H1 (cell line): ENCODE results near the gene MID1. TPM values are rescaled to one million over a fixed set of nuclear protein-coding genes. Genes with fewer than 3 reads are reported as not detected.

Experiments
- CHD7 ChIP-seq: fragments of 300-600 bp; sonication (generic); IDR thresholded peaks from 2 replicates; pipeline ENCODE4 v1.7.1; 2012; ENCODE audit warnings: low read length, moderate library complexity, mild to moderate bottlenecking, inconsistent platforms; ENCODE audit not compliant: insufficient replicate concordance
- EP300 ChIP-seq, 2 experiments: IDR thresholded peaks; 1 replicate in 1 of 2; 2 replicates in 1 of 2; pipeline ENCODE4 v1.6.1; 2011 to 2012; ENCODE audit warnings: low read depth in 2 of 2, low read length in 2 of 2, mild to moderate bottlenecking in 2 of 2, borderline replicate concordance in 1 of 2, inconsistent platforms in 1 of 2, moderate library complexity in 1 of 2
- FOSL1 ChIP-seq: IDR thresholded peaks from 2 replicates; pipeline ENCODE4 v1.6.1; 2011; ENCODE audit warnings: mild to moderate bottlenecking, low read depth, low read length, moderate library complexity; ENCODE audit not compliant: insufficient read depth
- KDM5A ChIP-seq: fragments of 200-600 bp; IDR thresholded peaks from 2 replicates; pipeline ENCODE4 v1.7.1; 2012; ENCODE audit warnings: mild to moderate bottlenecking, low read length, inconsistent platforms, mixed read lengths
- MAFK ChIP-seq: IDR thresholded peaks from 2 replicates; pipeline ENCODE4 v1.6.1; 2012; ENCODE audit warnings: low read depth, mild to moderate bottlenecking, improper control_type of control experiment, low read length
- RFX5 ChIP-seq: IDR thresholded peaks from 2 replicates; pipeline ENCODE4 v1.6.1; 2011; ENCODE audit warnings: low read depth, low read length, improper control_type of control experiment, borderline replicate concordance
- RXRA ChIP-seq: IDR thresholded peaks from 2 replicates; pipeline ENCODE4 v1.6.1; 2011; ENCODE audit warnings: low read depth, mild to moderate bottlenecking, low read length, moderate library complexity; ENCODE audit not compliant: insufficient read depth
- TCF12 ChIP-seq: IDR thresholded peaks from 2 replicates; pipeline ENCODE4 v1.6.1; 2011; ENCODE audit warnings: low read depth, mild to moderate bottlenecking, low read length
- polyA plus RNA-seq, 7 experiments: library from polyadenylated mRNA; depleted of rRNA in 3 of 7; stranded (reverse) in 5 of 7; unstranded in 2 of 7; fragments of >200 nt in 5 of 7; fragments of 200-250 nt in 2 of 7; gene quantifications; 1 replicate in 5 of 7; 2 replicates in 1 of 7; 4 replicates in 1 of 7; pipeline versions ENCODE4 v1.2.1 to v1.2.3, GENCODE V29; 2011 to 2013; ENCODE audit warnings: missing spikeins in 2 of 7, mixed read lengths in 2 of 7
- total RNA-seq: library from RNA; stranded (reverse); fragmentation: NEBNext Ultra II Directional; extraction: Animal tissue kit (Norgen Biotek cat#: 25700); gene quantifications from 2 replicates; pipeline ENCODE4 v1.2.1, GENCODE V29; 2021

MID1 gene
- total and polyA plus RNA-seq, 2 of the 8 experiments (the other 6 are each of a cell fraction or from before 2014, with no cell fraction given), result 12.9 to 54.3 TPM

- TF ChIP-seq CHD7 (no peak), RFX5 (no peak), TCF12 (no peak), RXRA (no peak), MAFK (no peak), FOSL1 (no peak), EP300 (IDR thresholded peaks at IDR 0.05; ENCODE audit: borderline replicate concordance in 1 of 2, low read depth in 2 of 2, low read length in 2 of 2) (no peak), KDM5A (no peak)
- TF ChIP-seq, all 59 proteins: peak for 0
Observed at GRCh38 chrX:10483191-10483831, 137.1 kb downstream of the MID1 start (continued).
